GM21447 (cell line): ENCODE measurements around the gene CD38.
"Not testable (repeated sequence)": the region's sequence is repeated elsewhere in the genome, so short reads cannot be mapped to it uniquely, and the experiment has no call there.

Experiments
- ATAC-seq: cut with Tn5 transposase; IDR thresholded peaks from one replicate; pipeline ENCODE4 v1.9.1; 2021; ENCODE audit not compliant: unreplicated experiment

Gene CD38

GRCh38 chr4:15778289-15779241, at the start of gene CD38:
TSS of gene CD38 (plus strand) at chr4:15778328. CDS start at chr4:15778415, 87 bp downstream.
- peak; percentile 59 for ATAC-seq

- ATAC-seq, result peak; percentile 72
These were observed 48.1 kb upstream of the CD38 start for GRCh38 chr4:15729910-15730533.

GRCh38 chr4:15733061-15733460, 45.1 kb upstream of the CD38 start:
- ATAC-seq, result not testable (repeated sequence)

GRCh38 chr4:15735536-15735935, 42.6 kb upstream of the CD38 start:
- no peak for ATAC-seq

GRCh38 chr4:15736514-15737050, 41.5 kb upstream of the CD38 start:
- no peak for ATAC-seq

GRCh38 chr4:15737255-15737654, 40.9 kb upstream of the CD38 start:
- no peak for ATAC-seq

- no peak for ATAC-seq
These were observed 39.3 kb upstream of the CD38 start for GRCh38 chr4:15738877-15739276.

- ATAC-seq, result no peak
These were observed 37.2 kb upstream of the CD38 start for GRCh38 chr4:15740764-15741404.

- no peak for ATAC-seq
These were observed 36.0 kb upstream of the CD38 start for GRCh38 chr4:15742083-15742582.

- ATAC-seq, result no peak
These were observed 35.5 kb upstream of the CD38 start for GRCh38 chr4:15742637-15743036.

GRCh38 chr4:15744016-15744545, 34.0 kb upstream of the CD38 start:
- ATAC-seq, result no peak

GRCh38 chr4:15746110-15746509, 32.0 kb upstream of the CD38 start:
- no peak for ATAC-seq

- ATAC-seq, result no peak
These were observed 29.1 kb upstream of the CD38 start for GRCh38 chr4:15749001-15749400.

GRCh38 chr4:15751153-15751552, 27.0 kb upstream of the CD38 start:
- no peak for ATAC-seq

- no peak for ATAC-seq
These were observed 25.0 kb upstream of the CD38 start for GRCh38 chr4:15753081-15753480.

- no peak for ATAC-seq
These were observed 24.3 kb upstream of the CD38 start for GRCh38 chr4:15753786-15754185.

- no peak for ATAC-seq
These were observed 23.8 kb upstream of the CD38 start for GRCh38 chr4:15754323-15754722.

- ATAC-seq, result peak; percentile 34
These were observed 22.6 kb upstream of the CD38 start for GRCh38 chr4:15755321-15756155.

GRCh38 chr4:15756361-15756861, 21.7 kb upstream of the CD38 start:
- ATAC-seq, result peak; percentile 82

GRCh38 chr4:15757054-15757453, 21.1 kb upstream of the CD38 start:
- ATAC-seq, result no peak
